Measurements from ENCODE around the gene PLEKHA8. TPM values are rescaled to one million over a fixed set of nuclear protein-coding genes. Genes with fewer than 3 reads are reported as not detected.

PLEKHA8 gene
- total RNA-seq, 1 experiment from 2014 or later = 29.2 TPM

DNA sequence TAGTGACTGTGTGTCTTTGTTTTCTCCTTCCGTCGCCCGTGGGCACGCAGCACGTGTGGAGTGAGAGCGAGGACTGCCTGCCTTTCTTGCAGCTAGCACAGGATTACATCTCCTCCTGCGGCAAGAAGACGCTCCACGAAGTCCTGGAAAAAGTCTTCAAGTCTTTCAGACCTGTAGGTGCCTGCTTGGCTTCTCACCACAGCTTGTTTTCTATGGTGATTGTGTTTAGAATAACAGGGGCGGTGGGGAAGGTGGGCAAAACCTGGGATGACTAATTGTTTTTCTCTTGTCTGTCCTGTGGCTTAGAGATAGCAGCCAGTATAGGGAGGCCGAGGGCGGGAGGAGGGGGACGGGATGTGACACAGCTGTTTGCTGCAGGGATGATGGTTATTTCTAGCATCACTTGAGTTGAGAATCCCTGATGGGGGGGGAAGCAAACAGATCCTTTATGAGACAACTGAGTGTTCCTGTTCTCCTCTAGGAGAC lies 118.0 kb downstream of the PLEKHA8 start:
- DNase-seq = no peak
- Histone ChIP-seq H3K36me3 (replicated peaks; ENCODE audit: control insufficient read depth, insufficient read depth, low read length) (no peaks in the 10 kb centered on the region), H3K4me3 (ENCODE audit: insufficient read depth, low read depth, low read length) (no peak overlapping the region), H3K27me3 (ENCODE audit: control insufficient read depth, insufficient read depth, low read length) (no peaks in the 10 kb centered on the region)

DNA sequence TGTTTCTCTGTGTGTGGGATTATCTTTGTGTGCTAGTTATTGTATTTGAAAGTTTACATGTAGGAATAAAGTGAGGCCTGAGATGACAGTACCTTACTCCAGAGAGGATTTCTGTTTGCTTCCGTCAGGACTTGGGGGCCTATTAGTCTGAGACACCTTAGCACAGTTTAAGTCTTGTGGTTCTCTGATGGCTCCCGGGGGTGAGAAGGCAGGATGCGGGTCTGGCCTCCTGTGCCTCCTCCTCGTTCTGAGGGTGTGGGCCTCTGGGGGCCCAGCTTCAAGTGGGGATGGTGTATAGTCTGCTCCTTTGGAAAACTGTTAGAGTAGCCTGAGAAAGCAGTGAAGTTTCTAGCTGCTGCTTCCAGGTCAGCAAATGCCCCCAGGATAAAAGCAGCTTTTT lies 119.0 kb downstream of the PLEKHA8 start:
- no peak overlapping the region for H3K4me3 ChIP-seq (ENCODE audit: insufficient read depth, low read depth, low read length)
- H3K36me3 ChIP-seq (replicated peaks; ENCODE audit: control insufficient read depth, insufficient read depth, low read length) = no peaks in the 10 kb centered on the region
- H3K27me3 ChIP-seq (ENCODE audit: control insufficient read depth, insufficient read depth, low read length) = no peaks in the 10 kb centered on the region
- no peak for DNase-seq

DNA sequence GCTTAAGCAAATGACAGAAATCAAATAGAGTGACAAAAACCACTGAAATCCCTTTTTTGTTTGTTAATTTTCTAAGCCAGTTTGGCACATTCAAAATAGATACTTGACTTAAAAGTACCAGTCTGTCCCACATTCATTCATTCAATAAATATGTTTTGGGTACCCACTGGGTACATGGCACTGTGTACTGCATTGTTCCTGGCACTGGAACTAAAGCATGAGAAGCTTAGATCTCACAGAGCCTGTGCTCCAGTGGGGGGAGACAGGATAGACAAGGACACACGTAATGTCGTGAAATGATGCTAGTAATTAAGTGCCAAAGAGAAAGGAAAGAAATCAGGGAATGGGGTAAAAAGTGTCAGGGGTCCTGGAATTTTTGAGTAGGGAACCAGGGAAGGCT lies 119.6 kb downstream of the PLEKHA8 start:
- no peak for DNase-seq
- Histone ChIP-seq H3K27me3 (ENCODE audit: control insufficient read depth, insufficient read depth, low read length) (no peaks in the 10 kb centered on the region), H3K4me3 (ENCODE audit: insufficient read depth, low read depth, low read length) (no peak overlapping the region), H3K36me3 (replicated peaks; ENCODE audit: control insufficient read depth, insufficient read depth, low read length) (no peaks in the 10 kb centered on the region)

DNA sequence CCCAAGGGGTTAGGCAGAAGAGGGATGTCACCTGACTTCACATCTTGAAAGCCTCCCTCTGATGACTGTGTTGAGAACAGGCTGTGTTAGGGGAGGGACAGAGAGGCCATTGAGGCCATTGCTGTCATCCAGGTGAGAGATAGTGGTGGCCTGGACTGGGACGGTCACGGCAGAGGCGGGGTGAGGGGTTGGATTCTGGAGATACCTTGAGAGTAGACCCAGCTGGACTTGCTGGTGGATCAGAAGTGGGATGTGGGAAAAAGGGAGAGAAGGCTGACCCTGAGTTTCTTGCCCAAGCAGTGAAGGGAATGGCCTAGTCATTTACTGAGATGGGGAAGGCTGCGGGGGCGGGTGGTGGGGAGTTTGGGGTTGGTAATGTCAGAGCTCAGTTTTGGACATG lies 120.2 kb downstream of the PLEKHA8 start:
- no peak for DNase-seq
- Histone ChIP-seq H3K27me3 (ENCODE audit: control insufficient read depth, insufficient read depth, low read length) (no peaks in the 10 kb centered on the region), H3K4me3 (ENCODE audit: insufficient read depth, low read depth, low read length) (no peak overlapping the region), H3K36me3 (replicated peaks; ENCODE audit: control insufficient read depth, insufficient read depth, low read length) (no peaks in the 10 kb centered on the region)

DNA sequence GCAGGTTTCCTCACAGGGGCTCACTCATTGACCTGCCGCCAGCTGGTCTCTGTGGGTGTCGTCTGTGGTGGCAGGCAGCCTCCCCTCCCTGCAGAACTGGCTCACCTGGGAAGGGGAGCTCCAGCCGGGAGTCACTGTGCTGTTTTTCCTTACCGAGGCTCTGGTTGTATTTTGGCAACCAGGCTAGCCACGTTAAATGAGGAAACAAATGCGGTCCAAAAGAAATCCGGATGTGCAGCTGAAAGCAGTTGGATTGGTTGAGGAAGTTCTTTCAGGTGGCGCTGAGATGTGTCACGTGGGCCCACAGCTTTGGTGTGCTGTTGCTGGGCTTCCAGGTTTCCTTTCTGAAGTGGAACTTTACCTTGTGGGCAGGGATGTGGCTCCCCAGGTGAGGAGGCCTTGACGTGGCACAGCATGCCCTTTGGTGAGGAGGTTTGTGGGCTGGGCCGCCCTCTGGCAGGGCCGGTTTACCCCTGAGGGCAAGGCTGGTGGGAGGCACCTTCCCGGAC lies 120.8 kb downstream of the PLEKHA8 start:
- Histone ChIP-seq H3K4me3 (ENCODE audit: insufficient read depth, low read depth, low read length) (no peak overlapping the region), H3K27me3 (ENCODE audit: control insufficient read depth, insufficient read depth, low read length) (no peaks in the 10 kb centered on the region), H3K36me3 (replicated peaks; ENCODE audit: control insufficient read depth, insufficient read depth, low read length) (no peaks in the 10 kb centered on the region)
- DNase-seq = peak; percentile 63

DNA sequence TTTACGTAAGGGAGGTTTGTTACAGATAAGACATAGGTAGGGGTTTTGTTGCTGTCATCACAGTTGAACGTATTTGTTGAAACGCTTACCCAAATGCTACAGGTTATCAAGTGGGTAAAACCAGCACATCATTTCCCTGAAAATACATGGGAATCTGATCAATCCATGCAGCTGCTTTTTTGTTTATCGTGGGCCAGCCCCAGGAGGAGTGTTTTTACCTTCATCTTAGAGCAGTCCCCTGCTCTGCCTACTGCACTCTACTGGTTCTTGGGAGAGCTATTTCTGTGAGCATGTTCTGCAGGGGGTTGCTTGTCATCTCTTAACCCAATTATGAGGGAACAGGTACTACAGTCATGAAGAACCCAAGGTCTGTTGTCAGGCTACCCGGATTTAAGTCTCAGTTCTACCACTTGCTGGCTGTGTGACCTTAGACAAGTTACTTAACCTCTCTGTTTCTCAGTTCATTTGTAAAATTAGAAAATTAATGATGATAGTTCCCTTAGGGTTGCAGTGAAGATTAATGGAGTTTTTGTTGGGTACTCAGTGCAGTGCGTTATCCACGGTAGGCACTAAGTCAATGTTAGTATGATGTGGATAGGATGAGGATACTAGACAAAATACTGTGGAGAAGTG lies 121.5 kb downstream of the PLEKHA8 start:
- DNase-seq = no peak
- H3K4me3 ChIP-seq (ENCODE audit: insufficient read depth, low read depth, low read length) = no peak overlapping the region
- H3K27me3 ChIP-seq (ENCODE audit: control insufficient read depth, insufficient read depth, low read length) = no peaks in the 10 kb centered on the region
- H3K36me3 ChIP-seq (replicated peaks; ENCODE audit: control insufficient read depth, insufficient read depth, low read length) = no peaks in the 10 kb centered on the region

DNA sequence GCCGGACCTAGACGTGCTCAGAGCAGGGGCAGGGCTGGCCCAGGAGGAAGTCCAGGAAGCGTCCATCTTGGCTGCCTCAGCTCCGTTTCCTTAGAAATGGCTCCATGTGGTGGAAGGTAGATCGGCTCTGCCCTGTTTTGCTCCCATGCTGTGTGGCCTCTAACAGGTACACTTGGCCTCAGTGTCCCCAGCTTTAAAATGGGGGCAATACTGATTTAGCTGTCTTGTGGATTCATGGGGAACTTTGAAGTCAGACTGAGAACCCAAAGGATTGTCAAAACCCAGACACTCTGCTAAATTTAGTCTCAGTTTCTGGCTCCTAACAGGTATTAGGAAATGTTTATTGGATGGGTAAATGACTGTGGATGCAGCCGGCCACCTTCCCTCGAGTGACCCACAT lies 122.5 kb downstream of the PLEKHA8 start:
- no peaks in the 10 kb centered on the region for H3K27me3 ChIP-seq (ENCODE audit: control insufficient read depth, insufficient read depth, low read length)
- DNase-seq = no peak
- H3K36me3 ChIP-seq (replicated peaks; ENCODE audit: control insufficient read depth, insufficient read depth, low read length) = no peaks in the 10 kb centered on the region
- no peak overlapping the region for H3K4me3 ChIP-seq (ENCODE audit: insufficient read depth, low read depth, low read length)

DNA sequence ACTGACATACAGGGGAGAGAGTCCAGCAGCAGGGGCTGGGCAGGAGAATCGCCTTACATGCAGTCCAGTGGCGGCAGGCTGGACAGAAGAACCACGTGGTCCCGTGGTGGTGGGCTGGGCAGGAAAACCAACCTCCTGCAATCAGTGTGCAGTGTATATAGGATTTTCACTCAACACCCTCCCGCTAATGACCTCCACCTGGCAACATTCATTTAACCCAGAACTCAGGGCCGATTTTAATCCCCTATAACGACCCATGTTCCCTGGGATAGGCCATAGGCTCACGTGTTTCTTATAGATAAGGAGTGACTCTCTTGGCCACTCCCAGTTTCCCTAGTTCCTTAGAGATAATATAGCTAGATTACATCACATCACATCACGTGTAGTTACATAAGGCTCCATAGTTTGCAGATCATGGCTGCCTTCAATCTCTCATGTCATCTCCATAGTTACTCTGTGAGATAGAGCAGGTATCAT lies 125.9 kb downstream of the PLEKHA8 start:
- H3K27me3 ChIP-seq (ENCODE audit: control insufficient read depth, insufficient read depth, low read length) = no peaks in the 10 kb centered on the region
- H3K4me3 ChIP-seq (ENCODE audit: insufficient read depth, low read depth, low read length) = no peak overlapping the region
- no peaks in the 10 kb centered on the region for H3K36me3 ChIP-seq (replicated peaks; ENCODE audit: control insufficient read depth, insufficient read depth, low read length)
- DNase-seq = no peak

DNA sequence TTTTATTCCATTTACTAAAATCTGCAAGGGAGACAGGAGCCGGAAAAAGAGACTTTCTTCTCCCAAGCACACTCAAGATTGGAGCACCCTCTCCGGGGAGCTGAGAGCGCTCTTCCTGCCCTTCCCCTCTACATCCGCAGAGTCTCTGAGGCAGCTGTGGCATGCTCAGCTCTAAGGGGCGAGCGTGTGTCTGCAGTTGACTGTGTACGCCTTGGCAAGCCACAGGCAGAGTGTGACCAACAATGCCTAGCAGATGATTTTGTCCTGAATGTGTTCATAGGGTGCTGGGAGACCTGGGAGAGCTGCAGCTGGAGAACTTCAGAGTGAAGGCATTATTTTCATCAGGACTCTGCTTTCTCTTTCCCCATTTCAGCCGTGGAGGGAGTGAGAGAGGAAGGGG lies 127.3 kb downstream of the PLEKHA8 start:
- H3K4me3 ChIP-seq (ENCODE audit: insufficient read depth, low read depth, low read length) = no peak overlapping the region
- no peaks in the 10 kb centered on the region for H3K27me3 ChIP-seq (ENCODE audit: control insufficient read depth, insufficient read depth, low read length)
- H3K36me3 ChIP-seq (replicated peaks; ENCODE audit: control insufficient read depth, insufficient read depth, low read length) = no peaks in the 10 kb centered on the region
- DNase-seq = no peak

DNA sequence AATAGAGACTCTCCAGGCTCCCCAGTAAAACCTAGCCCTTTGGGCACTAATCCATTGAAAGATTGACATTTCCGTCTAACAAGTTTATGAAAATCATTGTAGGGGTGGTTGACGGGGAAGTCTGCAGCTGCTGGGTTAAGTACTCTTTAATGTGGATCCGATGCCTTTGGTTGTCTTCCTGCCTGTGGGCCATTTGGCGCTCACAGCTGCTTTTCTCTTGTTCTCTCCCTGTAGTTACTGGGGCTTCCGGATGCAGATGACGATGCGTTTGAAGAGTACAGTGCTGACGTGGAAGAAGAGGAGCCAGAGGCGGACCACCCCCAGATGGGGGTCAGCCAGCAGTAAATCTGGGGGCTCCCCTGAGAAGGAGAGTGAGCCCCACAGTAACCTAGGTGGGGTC lies 129.0 kb downstream of the PLEKHA8 start:
- no peaks in the 10 kb centered on the region for H3K36me3 ChIP-seq (replicated peaks; ENCODE audit: control insufficient read depth, insufficient read depth, low read length)
- no peak for DNase-seq
- H3K27me3 ChIP-seq (ENCODE audit: control insufficient read depth, insufficient read depth, low read length) = no peaks in the 10 kb centered on the region
- no peak overlapping the region for H3K4me3 ChIP-seq (ENCODE audit: insufficient read depth, low read depth, low read length)

DNA sequence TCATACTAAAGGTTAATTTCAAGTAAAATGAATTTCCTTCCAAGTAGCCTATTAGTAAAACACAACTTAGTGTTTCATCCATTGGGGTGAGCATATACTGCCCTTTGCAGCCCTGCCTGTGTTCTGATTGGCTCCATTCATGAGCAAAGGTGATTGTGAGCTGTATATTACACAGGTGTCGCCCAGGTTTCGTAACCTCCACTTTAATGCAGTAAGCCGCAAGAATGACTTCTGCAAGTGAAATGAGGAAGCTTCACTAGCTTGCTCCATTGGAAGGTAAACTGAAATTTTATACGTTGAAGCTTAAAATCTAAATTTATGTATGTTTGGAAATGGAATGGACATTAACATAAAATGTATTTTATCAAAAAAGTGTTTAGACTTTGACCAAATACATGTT lies 131.0 kb downstream of the PLEKHA8 start:
- no peaks in the 10 kb centered on the region for H3K27me3 ChIP-seq (ENCODE audit: control insufficient read depth, insufficient read depth, low read length)
- no peaks in the 10 kb centered on the region for H3K36me3 ChIP-seq (replicated peaks; ENCODE audit: control insufficient read depth, insufficient read depth, low read length)
- H3K4me3 ChIP-seq (ENCODE audit: insufficient read depth, low read depth, low read length) = no peak overlapping the region
- DNase-seq = no peak

DNA sequence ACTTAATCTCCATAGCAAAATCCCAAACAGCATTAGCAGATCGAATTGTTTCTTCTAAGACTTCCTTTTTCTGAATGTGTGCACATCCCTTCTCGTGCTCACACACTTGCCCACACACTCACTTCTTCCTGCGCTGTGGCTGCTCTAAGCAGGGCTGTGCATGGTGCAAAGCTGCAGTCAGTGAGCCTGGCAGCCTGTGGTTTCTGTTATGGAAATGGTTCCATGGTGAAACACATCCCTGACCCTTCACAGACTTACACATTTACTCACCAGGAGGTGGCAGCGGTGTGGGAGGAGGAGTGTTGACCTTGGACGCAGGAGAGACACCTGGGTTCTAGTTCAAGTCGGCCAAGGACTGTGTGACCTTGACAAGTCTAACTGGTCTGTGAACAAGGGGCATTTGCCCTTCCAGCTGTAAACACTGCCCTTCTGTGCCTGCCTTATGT lies 131.5 kb downstream of the PLEKHA8 start:
- DNase-seq = no peak
- no peak overlapping the region for H3K4me3 ChIP-seq (ENCODE audit: insufficient read depth, low read depth, low read length)
- H3K27me3 ChIP-seq (ENCODE audit: control insufficient read depth, insufficient read depth, low read length) = no peaks in the 10 kb centered on the region
- H3K36me3 ChIP-seq (replicated peaks; ENCODE audit: control insufficient read depth, insufficient read depth, low read length) = no peaks in the 10 kb centered on the region

DNA sequence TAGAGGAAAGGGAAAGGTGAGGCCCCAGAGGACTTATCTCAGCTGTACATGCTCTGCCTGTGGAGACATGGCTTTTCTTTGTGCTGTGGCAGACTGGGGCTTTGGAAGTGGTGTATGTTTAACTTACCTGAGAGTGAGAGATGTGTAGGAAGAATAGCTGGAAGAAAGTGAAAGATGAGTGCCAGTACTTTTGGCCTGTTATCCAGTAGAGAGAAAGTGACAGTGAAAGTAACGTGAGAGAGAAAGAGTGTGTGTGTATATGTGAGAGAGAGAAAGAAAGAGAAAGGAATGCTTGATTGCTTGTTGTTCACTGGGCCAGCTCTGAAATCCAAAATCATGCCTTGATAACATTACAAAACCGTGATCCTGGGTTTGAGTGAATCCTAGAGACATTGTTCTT lies 132.1 kb downstream of the PLEKHA8 start:
- Histone ChIP-seq H3K4me3 (ENCODE audit: insufficient read depth, low read depth, low read length) (no peak overlapping the region), H3K36me3 (replicated peaks; ENCODE audit: control insufficient read depth, insufficient read depth, low read length) (no peaks in the 10 kb centered on the region), H3K27me3 (ENCODE audit: control insufficient read depth, insufficient read depth, low read length) (no peaks in the 10 kb centered on the region)
- no peak for DNase-seq

DNA sequence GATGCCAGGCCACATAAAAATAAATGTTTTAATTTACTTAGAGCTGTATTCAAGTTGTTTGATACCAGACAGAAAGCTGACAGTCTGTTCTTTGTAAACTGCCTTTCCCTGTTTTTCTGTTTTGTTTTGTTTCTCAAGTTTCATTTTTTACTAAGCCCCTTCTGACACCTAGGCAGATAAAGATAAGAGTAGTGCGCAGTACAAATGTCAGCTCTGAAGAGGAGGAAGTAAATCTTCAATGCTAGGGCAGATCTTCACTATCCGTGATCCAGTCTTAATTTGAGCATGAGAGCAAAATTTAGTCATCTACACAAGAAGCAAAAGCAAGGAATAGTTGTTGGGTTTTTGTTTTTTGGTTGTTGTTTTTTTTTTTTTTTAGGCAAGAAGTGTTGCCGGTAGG lies 133.9 kb downstream of the PLEKHA8 start:
- Histone ChIP-seq H3K27me3 (ENCODE audit: control insufficient read depth, insufficient read depth, low read length) (no peaks in the 10 kb centered on the region), H3K36me3 (replicated peaks; ENCODE audit: control insufficient read depth, insufficient read depth, low read length) (no peaks in the 10 kb centered on the region), H3K4me3 (ENCODE audit: insufficient read depth, low read depth, low read length) (no peak overlapping the region)
- DNase-seq = no peak

DNA sequence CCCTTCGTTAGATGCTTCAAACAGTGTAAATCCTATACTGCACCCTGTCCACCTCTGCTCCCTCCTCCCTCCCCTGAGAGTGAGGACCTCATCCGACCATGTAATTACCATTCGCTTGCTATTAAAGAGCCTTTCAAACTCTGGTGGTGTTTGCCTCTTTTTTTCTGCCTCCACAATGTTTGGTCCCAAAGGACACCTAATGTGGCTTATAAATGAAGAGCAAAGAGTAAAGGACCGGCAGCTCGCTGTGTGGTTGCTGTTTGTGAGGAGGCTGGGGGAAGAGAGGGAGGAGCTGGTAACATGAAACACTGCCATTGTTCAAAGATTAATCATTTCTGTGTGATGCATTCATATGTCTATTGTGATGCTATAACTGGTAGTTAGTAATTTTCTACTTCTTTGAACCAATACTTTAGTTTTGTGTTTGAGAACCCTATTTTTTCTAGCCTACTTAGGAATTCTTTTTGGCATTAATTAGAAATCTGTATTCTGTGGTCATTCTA lies 134.5 kb downstream of the PLEKHA8 start:
- H3K36me3 ChIP-seq (replicated peaks; ENCODE audit: control insufficient read depth, insufficient read depth, low read length) = no peaks in the 10 kb centered on the region
- no peak for DNase-seq
- no peak overlapping the region for H3K4me3 ChIP-seq (ENCODE audit: insufficient read depth, low read depth, low read length)
- no peaks in the 10 kb centered on the region for H3K27me3 ChIP-seq (ENCODE audit: control insufficient read depth, insufficient read depth, low read length)
